Stimulated activated CD8-positive, alpha-beta memory T cell treated with anti-CD3 and anti-CD28 coated beads, Interleukin-4, amount 100 ng/mL, for 4 hours (primary cell): Measurements from ENCODE around the gene SOX12.

Source experiments
- DNase-seq, 2 donors: peaks; one replicate each; pipeline ENCODE4 v3.0.0-alpha.2; 2020; ENCODE audit warnings: low read depth in 2 of 2, low spot score in 1 of 2

SOX12 gene

DNA sequence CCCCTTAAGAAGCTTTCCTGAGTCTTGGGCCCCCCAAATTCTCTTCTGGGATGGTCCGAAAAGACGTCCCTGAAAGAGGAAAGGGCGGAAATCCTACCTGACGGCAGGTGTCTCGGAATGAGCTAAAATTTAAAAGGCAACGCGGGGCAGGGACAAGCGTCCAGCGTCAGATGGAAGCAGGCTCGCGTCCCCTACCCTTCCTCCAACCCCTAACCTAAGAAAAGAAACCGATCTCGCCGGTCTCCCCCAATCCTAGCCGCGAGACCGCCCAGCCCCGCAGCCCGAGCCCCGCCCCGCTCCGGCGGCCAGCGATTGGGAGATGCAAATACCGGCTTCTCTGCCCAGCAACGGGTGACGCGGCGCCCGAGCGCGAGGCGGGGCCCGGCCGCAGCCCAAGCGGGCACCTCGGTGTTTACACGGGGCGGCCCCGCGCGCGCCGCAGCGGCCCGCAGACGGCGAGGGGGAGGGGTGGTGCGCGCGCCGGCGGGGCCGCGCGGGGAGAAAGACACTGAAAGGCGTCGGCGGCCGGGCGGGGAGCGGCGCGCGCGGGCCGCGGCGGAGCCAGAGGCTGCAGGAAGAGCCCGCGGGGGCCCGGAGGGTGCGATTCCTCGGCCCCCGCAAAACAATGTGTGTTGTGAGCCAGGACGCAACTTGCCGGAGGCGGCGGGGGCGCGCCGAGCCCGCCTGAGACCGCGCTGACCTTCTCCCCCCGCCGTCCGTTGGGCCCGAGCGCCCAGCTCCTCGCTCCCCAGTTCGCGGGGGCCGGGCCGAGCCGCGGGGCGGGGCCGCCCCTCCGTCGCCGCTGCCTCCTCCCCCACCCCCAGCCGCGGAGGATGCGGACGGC, at the start of gene SOX12:
SOX12 (plus strand) TSS at position 508 of the 844 bp plus-strand sequence. CDS start 373 bp downstream, outside the sequence.
- DNase-seq: peak; percentile 95 to 96

DNA sequence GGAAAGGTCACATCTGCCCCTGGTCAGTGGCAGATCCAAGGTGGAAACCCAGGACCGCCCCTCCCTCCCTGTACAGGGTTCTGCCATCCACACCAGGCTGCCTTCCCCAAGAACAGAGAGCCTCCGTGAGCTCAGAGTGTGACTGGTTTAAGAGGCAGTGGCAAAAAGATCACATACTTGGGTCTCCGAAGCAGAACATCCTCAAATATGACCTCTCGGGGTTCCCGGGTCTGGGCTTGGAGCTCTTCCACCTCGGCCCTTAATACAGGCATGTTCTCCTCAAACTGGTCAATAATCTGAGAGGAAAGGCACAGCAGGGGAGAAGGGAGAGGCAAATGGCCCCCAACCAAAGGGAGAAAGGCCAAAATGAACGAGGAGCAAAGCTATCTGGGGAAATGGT, 49.6 kb upstream of the SOX12 start:
- no peak for DNase-seq

DNA sequence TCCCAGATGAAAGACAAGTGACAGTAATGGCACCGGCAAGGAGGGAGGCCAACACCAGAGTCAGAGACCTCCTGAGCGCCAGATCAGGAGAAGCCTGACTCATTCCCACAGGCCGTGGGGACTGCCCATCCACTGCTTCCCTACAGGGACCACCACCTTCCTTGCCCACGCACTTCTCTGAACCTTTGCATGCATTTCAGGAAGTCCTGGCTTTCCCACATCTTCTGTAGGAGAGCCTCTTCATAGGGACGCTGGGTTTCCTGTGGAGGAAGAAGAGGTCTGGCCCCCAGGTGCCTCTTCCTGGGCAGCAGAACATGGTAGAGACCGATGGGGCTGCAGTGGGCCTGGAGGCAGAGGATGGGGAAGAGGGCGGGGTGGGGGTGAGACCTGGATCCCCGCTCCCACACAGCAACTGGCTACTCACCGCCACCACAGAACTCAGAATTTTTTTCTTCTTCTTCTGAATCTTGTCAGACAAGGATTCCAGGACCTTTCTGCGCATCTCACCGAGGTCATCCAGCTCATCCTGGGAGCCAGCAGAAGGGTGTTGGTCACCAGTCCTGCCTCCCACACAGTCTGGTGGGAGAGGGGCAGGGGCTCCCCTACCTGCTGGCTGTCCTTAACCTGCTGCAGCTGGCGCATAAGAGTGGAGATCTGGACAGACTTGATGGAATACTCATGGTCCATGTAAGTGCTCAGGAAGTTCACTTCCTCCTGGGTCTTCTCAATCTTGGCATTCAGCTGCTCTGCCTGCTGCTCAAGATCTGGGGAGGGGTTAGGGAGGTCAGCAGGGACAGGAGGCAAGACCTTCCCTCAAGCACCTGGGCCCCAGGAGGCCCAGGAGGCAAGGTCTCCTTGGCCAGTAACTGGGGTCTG, 48.5 kb upstream of the SOX12 start:
- no peak for DNase-seq

DNA sequence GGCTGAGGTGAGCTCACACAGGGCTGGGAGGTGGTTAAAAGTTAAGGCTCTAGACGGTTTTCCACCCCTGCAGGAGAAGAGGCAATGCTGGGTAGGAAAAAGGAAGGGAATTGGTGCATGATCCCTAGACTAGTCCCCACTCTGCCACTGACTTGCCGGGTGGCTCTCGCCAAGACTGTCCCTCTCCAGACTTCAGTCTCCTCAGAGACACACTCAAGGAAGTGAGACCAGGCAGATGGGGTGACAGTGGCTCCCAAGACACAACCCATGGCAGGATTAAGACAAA, 47.9 kb upstream of the SOX12 start:
- DNase-seq: no peak

DNA sequence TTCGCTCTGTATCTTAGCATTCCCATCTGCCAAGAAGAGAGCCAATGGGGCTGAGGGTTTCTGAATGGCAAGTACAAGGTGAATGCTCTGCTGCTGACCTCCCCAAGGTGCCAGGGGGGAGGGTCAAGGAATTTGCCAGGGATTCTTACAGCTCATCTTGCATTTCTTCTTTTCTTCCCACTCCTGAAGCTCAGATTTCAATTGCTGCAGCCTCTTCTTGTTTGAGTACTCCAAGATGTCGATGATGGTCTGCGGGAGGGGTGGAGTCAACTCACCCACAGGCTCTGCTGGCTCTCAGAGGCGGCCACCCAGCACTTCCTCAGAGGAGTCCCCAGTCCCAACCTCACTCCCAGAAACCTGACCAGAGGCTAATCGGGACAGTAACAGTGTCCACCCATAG, 47.2 kb upstream of the SOX12 start:
- DNase-seq: no peak

DNA sequence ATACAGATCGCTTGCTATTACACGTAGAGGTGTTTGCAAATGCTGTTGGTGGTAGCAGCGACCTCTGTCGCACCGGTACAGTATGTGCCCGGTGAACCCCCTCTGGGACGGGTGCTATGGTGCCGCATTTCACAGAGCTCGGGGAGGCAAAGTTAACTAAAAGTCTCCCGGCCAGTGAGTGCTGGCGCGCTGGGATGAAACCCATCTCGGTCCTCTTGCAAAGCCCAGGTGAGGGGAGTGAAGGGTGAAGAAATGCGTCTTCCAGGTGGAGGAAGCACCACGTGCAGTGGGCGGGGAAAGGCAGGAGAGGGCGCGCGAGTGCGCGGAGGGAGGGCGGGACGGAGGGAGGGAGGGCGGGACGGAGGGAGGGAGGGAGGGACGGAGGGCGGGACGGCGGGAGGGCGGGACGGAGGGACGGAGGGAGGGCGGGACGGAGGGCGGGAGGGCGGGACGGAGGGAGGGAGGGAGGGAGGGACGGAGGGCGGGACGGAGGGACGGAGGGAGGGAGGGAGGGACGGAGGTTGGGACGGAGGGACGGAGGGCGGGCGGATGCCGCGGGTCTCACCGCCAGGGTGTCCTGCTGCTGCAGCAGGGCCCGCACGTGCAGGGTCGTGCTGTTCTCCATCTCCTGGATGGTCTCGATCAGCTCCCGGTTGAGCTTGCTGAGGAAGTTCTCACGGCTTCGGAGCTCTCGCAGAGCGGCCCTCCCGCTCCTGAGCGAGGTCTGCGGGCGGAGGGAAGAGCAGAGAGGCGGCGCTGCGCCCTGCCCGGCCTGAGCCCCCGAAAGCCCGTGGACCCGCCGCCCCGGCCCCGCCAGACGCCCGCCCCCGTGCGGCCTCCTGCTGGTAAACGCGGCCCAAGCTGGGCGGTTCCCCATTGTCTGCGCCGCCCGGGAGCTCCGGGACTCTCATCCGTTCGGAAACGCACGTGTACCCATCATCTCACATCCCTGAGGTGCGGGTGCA, 46.5 kb upstream of the SOX12 start:
- no peak for DNase-seq

DNA sequence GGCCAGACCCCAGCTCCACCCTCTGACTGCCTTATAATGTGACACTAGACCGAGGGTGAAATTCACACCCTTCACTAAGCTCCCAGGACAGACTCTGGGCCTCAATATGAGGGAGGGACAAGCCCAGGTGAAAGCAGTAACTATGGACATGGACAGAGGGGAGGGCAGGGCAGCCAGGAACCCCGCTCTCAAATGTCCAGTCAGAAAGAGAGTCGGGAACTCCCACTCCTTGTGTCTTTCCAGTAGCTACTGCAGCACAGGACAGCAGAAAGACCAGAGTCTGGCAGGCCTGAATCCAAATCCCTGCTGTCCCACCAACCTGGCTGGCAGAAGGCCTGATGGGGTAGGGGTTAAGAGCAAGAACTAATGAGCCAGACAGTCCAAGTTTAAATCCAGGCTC, 41.2 kb upstream of the SOX12 start:
- no peak for DNase-seq

DNA sequence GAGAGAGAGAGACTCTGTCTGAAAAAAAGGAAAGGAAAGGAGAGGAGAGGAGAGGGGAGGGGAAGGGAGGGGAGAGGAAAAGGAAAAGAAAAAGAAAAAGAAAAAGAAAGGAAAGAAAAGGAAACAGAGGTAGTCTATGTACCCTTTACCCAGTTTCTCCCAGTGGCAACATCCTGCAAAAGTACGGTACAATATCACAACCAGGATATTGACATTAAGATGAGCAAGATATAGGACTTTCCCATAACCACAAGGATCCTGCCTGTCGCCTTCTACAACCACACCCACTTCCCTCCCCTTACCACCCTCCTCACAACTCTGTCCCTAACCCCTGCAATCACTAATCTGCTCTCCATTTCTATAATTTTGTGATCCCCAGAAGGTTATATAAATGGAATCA, 38.8 kb upstream of the SOX12 start:
- no peak for DNase-seq

DNA sequence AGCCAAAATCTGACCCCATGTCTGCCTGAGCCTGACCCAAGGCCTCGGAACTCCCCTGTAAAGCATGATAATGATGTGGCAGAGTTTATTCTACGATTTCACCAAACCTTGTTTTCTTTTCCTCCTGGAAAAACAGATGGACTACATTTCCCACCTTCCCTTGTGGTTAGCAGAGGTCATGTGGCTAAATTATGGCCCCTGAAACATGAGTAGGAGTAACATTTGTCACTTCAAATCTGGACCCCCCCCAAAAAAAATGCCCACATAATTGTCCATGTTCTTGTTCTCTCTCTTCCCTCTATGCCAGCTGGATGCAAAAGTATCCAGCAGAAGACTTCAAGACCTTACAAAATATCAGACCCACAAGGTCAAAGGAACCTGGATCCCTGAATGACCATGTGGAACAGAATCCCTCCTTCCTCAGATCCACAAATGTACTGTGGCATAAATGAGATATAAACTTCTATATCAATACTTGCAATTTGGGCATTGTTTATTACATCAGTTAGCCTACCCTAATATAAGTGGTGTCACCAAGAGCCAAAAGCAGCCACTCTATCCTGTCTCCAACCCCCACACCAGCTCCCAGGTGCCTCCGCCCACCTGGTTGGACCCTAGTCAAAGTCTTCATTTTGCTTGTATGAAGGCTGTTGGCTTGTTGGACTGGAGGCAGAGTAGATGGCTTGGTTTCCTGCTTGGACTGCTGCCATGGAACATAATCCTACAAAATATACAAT, 36.2 kb upstream of the SOX12 start:
- no peak for DNase-seq

DNA sequence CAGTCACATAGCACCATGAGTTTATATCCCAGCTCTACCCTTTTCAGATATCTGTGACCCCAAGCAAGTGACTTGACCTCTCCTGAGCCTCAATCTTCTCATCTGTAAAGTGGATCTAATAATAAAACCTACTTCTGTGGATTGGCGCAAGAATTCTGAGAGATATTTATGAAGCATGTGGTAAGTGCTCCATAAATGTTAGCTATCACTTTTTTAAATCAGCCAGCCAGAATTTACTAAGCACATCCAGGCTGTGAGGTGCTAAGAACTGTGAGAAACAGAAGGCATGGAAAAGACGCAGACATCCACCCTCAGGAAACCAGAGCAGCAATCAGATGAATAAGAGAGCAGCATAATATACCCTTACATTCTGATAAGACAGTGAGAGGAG, 35.7 kb upstream of the SOX12 start:
- DNase-seq: no peak

DNA sequence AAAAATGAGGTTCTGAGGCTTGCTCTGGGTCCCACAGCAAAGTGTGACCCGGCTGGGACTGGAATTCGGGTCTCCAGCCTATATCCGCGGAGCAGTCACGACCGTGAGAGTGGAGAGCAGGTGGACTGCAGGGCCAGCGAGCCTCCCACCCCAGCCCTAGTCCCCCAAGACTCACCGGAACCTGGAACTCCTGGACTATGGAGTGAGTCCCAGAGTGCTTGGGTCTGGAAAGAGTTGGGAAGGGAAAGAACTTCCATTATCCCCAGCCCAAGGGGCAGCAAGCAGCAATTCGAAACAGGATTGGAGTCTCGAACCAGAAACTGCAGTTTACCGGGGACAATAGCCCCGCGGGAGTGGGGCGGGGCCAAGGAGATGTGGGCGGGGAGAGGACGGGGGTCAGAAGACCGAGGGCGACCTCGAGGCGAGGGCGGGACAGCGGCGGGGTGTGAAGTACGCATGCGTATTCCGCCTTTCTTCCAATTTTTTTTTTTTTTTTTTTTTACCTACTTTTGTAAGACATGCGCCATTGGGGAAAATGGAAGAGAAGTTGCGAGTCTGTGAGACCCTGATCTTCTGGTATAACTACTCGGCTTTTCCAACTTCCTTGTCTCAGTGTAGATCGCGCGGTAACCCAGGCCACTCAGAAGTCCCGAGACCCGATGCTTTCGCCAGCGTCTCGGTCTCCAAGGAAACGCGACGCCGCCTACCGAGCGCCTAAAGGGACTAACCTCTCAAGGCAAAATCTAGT, 35.1 kb upstream of the SOX12 start, which contains the start of gene C20orf96:
C20orf96 (minus strand) TSS at position 667 of the 748 bp plus-strand sequence; CDS start at position 527, 140 bp downstream.
- DNase-seq: peak; percentile 70 to 71

DNA sequence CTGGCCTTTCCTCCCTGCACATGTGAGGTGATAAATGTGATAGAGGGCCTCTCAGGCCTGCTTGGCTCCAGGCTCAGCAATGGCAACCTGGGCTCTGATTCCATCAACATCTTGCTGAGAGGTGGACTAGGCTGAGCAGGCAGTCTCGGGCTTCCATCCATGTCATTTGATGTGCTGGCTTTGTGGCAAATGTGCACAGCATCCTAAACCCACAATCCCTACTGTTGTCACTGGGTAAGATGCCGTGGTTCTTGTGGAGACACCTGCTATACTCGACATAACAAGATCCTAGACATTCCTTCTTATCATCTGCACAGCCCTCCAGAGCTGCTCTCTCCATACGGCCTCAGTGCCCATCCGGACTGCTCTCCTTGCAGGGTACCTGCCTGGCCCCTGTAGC, 30.8 kb upstream of the SOX12 start:
- DNase-seq: no peak

DNA sequence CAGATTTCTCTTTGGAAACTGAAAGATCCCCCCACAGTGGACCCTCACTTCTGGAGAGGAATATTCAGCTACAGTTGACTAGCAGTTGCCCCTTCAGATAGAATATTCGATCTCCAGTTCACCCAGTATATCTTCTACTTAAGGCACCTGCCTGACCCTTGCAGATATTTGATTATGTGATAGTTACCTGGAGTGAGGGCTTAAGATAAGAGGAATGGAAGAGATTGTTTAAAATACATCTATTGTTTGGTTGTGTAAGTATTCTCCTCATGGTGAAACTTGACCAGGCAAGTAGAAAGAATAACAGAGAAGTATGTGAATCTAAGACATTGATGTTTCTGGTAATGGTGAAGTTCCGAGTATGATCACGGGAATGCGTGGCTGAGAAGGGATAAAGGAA, 29.5 kb upstream of the SOX12 start:
- DNase-seq: no peak

DNA sequence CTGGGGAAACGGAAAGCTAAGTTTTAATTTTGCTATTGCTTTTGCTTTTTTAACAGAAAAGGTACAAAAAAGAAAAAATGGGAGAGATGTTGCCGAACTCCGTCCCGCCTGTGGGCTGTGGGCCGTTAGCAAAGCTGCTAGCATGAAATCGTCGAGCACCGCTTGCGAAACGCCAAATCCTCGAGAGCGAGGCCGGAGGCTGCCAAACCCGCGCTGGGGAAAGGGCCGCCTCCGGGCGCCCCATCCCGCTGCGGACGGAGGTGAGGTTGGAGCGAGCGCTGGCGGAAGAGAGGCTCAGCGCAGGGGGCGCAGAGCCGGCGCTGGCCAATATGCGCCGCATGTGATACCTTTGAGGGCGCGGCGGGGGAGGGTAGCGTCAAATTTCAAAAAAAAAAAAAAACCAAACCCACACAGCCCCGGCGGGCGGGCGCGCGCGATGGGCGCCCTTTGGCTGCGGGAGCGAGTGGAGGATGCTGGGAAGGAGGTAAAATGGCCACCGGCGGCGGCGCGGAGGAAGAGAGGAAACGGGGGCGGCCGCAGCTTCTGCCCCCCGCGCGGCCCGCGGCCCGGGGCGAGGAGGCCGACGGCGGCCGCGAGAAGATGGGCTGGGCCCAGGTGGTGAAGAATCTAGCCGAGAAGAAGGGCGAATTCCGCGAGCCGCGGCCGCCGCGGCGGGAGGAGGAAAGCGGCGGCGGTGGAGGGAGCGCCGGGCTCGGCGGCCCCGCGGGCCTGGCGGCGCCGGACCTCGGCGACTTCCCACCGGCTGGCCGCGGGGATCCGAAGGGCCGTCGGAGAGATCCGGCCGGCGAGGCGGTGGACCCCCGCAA, 28.0 kb upstream of the SOX12 start, which contains the start of gene ZCCHC3:
ZCCHC3 (plus strand) TSS at position 473 of the 827 bp plus-strand sequence; CDS start at position 490, 17 bp downstream.
- peak; percentile 60 to 74 for DNase-seq

DNA sequence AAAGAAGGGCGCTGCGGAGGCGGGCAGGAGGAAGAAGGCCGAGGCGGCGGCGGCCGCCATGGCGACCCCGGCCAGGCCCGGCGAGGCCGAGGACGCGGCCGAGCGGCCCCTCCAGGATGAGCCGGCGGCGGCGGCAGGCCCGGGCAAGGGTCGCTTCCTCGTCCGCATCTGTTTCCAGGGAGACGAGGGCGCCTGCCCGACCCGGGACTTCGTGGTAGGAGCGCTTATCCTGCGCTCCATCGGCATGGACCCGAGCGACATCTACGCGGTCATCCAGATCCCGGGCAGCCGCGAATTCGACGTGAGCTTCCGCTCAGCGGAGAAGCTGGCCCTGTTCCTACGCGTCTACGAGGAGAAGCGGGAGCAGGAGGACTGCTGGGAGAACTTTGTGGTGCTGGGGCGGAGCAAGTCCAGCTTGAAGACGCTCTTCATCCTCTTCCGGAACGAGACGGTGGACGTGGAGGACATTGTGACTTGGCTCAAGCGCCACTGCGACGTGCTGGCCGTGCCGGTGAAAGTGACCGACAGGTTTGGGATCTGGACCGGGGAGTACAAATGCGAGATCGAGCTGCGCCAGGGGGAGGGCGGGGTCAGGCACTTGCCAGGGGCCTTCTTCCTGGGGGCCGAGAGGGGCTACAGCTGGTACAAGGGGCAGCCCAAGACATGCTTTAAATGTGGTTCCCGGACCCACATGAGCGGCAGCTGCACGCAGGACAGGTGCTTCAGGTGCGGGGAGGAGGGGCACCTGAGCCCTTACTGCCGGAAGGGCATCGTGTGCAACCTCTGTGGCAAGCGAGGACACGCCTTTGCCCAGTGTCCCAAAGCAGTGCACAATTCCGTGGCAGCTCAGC, 27.2 kb upstream of the SOX12 start:
- DNase-seq: no peak

DNA sequence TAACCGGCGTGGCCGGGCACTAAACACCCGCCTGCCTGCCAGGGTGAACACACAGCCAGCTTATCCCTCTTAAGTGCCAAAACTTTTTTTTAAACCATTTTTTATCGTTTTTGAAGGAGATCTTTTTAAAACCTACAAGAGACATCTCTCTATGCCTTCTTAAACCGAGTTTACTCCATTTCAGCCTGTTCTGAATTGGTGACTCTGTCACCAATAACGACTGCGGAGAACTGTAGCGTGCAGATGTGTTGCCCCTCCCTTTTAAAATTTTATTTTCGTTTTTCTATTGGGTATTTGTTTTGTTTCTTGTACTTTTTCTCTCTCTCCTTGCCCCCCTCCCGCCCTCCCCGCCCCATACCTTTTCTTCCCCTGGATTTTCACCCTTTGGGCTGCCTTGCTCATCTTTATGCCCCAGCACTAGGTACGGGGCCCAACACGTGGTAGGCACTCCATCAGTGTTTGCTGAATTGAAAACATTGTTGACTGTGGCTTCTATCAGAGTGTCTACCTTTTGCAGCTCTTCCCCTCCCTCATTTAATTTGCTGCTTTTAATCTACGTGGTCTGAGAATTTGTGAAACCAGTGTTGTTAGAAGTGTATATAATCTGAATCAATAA, 26.5 kb upstream of the SOX12 start:
- DNase-seq: no peak

DNA sequence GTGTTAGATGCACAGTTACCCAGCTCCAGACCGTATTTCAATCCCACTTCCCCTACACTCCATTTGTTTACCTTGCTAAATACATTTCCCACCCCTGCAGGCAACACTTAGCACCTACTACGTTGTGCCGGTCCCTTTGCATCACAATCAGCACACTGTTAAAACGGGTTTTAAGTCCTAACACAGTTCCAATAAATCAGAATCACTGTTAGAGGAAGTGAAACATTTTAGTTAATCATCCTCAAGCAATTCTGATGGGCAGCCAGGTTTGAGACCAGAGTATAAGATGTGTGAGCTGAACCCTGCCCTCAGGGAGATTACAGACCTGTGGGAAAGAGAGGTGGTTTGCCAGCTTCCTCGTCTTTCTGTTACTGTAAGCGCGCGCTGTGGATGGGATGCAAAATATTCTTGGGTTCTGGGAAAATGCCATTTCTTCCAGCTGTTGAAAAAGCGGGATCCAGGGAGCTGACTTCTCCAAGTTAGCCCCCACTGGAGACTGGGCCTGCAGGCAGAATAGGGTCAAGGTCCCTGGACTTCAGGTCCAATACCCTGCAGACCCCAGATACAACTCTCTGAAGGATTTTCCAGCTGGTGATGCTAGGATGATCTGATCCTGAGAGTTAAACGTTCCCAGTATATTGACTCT, 24.9 kb upstream of the SOX12 start:
- DNase-seq: no peak
